Cerebellar nuclear complex (tissue), 1 donor: ENCODE measurements around the gene PTPRM.

Experiments used
- DNase-seq, 2 experiments: peaks; one replicate each; lab custom pipeline; 2025; lab: John Stamatoyannopoulos, UW

Gene PTPRM

DNA sequence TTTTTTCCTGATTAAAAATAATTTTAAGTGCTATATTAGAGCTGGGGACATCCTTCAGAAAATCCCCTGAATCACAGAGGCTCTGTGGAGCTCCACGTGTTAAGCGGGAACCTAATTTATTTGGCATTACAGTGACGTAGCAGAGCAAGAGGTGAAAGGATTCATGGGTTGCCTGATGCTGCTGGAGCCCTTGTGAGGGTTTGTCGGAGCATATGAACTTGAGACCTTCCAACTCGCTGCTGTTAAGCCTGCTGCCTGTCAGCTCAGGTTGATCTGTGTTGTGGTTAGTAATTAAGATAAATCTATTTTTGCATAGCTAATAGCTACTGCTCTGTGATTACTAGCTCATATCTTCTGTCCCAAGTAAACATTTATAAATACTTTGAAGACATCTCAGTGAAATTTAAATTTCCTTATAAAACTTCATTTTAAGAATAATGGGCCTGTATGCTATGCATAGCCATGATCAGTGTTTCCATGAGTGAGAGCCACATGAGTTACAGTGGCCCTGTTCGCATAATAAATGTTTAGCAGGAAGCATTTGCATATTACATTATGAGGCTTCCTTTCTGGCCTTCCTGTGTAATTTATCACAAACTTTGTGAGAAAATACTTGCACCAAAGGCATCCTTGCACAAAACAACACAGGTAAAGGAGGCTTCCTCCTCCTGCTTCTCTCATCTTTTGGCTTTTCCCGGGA, 438.9 kb downstream of the PTPRM start:
- no peak for DNase-seq

DNA sequence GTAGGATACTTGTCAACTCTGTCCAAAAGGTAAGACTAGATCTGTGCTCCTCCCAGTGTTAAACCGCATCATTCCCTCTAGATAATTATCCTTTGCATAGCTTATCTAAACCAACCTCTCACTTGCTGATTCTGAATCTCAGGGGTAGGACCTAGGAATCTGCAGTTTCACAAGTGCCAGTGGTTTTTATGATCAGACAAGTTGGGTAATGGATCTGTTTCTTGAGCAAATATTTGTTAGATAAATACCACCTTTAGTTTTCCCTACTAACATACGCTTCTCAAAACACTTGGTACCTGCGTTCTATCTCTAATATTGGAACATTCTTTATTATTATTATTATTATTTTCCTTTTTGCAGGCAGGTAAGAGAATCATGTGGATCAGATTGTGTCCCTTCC, 439.9 kb downstream of the PTPRM start:
- no peak for DNase-seq

DNA sequence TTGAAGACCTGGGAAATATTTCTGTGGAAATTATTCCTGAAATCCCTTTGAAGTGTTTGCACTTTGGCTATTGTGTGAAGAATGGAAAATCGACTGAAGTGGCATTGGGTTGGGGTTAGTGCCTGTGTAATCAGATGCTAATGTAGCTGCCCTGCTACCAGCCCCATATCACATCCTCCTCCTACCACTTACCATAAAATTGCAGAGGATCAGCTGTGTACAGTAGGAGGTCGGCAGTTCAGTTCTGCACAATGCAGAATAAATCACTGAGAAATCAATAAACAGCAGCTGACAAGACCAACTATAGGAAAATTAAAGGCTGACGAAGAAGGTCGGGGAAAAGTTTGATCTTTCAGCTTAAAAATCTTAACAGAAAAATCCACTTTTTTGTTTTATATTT, 440.9 kb downstream of the PTPRM start:
- no peak for DNase-seq

DNA sequence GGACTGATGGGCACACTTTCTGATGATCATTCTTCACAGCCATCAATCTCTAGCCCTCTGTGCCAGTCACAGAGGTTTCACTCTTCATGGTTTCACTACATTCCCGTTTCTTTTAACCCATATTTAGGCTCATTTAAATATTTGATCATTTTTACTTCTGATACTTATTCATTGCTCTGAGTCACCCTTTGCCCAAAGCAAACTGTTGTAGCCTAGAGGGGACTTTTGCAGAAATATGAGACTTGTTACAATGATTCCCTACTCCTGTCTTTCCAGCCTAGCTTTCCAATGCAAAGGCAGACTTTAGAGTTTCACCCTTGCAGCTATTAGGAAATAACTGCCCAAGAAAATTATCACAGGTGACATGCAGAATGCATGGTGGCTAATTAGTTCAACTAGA, 444.2 kb downstream of the PTPRM start:
- no peak for DNase-seq

- DNase-seq, result no peak
Observed at GRCh38 chr18:8011906-8012305, 444.8 kb downstream of the PTPRM start.

- DNase-seq, result no peak
Observed at GRCh38 chr18:8018701-8019331, 451.7 kb downstream of the PTPRM start.

DNA sequence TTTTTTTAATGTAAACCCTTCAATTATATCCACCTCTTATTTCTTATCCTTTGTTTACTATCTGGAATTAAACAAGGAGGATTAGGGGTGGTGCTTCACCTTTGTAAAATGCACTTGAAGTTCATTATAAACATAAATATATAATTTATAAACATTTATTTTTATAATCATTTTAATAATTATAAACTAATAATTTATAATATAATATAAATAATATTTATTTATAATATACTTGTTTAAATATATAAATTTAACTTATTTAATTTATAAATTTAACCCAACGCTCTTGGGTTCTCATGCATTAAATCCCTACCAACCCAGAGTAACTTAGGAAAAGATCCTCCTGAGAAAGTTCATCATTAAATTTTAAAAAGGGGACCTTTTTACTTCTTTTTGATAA, 452.5 kb downstream of the PTPRM start:
- no peak for DNase-seq

DNA sequence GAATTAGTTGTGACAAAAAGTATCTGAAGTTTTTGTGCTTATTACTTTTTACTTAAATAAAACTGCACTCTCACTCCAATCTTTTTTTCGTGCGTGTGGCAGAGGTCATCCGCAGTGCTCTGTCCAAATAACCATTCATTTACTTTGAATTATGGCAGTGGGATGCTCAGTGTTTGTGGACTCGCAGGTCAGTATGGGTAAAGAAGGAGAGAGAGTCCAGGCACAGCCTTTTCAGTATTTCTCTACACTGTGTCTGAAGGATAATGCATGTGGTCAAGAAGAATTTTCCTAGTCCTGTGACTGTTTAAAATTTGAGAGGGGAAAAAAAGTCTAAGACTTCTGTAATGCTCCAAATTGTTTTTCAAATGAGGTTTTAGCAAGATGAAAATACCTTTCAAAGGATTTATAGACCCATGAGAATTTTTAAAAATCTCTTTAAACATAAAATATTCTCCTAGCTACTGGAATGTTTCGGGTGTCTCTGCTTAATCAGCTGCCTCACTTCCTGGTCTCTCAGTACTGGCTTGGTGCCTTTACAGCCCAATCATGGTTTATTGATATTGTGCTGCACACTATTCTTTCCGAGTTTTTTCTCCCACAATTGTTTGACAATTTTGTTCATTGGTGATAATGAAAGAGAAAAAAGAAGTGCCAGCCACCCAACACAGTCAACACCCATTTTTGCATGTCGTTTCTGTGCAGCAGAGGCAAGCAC, 453.2 kb downstream of the PTPRM start:
- DNase-seq, result no peak

DNA sequence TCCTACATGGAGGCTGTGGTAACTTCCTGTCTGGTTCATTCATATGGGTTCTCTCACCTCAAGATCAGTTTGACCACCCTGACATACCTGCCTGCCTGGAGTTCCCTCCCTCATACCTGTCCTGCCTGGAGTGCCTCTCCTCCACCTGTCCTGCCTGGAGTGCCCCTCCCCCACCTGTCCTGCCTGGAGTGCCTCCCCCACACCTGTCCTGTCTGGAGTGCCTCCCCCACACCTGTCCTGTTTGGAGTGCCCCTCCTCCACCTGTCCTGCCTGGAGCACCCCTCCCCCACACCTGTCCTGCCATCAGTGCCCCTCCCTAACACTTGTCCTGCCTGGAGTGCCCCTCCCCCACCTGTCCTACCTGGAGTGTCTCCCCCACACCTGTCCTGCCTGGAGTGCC, 461.9 kb downstream of the PTPRM start:
- no peak for DNase-seq

DNA sequence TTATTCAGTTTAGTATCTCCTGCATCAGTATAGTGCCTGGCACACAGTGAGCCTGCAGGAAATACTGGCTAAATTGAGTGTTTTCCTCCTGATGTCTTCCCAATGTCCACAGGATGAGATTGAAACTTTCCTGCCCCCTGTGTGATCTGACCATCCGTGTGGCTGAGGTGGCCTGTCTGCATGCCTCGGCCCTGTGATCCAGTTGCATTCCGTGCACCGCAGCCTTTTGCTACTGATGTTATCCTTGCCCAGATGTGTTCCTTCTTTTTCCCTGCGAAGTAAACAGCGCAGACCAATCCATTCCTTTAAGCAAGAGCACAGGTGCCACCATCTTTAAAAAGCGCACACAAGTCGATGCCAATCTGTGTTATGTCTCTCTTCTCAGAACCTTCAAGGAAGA, 462.6 kb downstream of the PTPRM start:
- DNase-seq, result no peak

DNA sequence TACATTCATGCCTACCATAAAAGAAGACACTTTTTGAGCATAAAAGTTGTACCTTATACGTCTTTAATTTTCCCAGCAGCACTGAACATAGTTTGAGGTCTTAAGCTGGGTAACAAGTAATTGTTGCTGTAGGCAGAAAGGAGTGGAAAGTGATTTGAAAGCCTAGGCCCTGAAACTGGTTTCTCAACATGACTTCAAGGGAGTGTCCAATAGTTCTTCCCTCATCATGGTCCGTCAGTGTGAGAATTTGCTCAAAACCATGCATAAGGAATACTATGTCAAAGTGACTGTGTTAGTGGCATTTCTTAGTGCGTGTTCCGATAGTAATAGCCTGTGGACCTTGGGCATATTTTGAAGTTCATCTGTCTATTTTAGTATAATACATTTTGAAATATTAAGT, 463.1 kb downstream of the PTPRM start:
- DNase-seq, result no peak

DNA sequence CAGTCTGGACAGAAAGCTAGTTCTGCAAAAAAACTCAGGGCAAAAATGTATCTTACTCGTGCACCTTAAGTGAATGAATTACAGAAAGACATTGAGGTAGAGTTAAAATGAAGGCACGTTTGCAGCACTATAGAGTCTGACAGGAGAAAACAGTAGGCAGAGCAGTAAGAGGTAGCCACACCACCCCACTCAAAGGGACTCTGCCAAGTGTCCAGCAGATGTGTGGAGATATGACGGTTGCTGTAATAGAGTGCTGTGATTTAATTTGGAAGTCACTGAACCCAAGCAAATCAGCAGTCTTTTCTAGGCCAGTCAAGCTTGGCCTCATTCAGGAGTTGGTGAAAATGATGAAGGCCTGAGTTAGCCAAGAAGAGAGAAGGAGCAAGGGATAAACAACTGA, 464.4 kb downstream of the PTPRM start:
- DNase-seq, result no peak

- no peak for DNase-seq
Observed at GRCh38 chr18:8034674-8035073, 467.6 kb downstream of the PTPRM start.

GRCh38 chr18:8036551-8036950, 469.4 kb downstream of the PTPRM start:
- DNase-seq, result no peak

DNA sequence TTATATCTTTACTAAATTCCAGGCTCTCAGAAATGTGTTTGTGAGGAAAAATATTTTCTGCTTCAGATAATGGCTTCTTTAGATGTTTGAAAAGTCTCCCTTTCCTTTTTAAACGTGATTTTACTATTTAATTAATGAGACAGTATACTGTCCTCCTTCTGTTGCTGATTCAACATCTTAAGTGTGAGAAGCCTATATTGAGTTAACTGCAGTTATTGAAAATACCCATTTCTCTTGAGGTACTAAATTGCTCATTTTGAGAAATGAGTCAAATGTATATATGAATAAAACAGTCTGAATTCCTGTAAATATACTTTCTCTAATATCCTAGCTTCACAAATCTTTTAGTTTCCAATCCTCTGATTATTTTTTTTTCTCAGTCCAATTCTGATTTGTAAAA, 470.2 kb downstream of the PTPRM start:
- no peak for DNase-seq

- no peak for DNase-seq
Observed at GRCh38 chr18:8040021-8040420, 472.9 kb downstream of the PTPRM start.

DNA sequence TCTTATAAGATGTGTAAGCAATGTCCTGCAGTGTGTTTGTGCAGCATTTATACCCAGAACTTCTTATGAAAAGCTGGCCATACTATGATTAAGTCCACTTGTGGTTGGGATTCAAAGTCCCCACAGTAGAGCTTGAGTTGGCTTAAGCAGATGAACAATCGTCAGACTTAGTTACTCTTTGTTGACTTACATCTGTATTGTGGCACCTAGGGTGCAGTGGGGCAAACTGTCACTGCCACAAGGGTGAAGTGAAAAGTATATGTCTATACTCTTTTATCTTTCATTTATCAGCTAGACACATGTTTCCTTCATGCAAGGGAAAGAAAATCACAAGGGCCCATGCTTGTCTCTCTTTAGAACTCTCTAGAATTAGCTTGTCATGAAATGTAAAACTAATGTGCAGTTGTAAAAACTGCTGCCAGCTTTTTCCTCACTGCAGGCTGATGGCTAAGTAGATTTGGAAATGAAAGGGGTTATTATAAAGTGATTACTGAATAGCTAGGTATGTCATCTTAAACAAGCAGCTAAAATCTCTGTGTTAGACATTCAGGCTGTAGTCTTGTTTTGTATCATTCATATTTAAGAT, 474.5 kb downstream of the PTPRM start:
- no peak for DNase-seq

GRCh38 chr18:8044004-8044403, 476.9 kb downstream of the PTPRM start:
- no peak for DNase-seq

DNA sequence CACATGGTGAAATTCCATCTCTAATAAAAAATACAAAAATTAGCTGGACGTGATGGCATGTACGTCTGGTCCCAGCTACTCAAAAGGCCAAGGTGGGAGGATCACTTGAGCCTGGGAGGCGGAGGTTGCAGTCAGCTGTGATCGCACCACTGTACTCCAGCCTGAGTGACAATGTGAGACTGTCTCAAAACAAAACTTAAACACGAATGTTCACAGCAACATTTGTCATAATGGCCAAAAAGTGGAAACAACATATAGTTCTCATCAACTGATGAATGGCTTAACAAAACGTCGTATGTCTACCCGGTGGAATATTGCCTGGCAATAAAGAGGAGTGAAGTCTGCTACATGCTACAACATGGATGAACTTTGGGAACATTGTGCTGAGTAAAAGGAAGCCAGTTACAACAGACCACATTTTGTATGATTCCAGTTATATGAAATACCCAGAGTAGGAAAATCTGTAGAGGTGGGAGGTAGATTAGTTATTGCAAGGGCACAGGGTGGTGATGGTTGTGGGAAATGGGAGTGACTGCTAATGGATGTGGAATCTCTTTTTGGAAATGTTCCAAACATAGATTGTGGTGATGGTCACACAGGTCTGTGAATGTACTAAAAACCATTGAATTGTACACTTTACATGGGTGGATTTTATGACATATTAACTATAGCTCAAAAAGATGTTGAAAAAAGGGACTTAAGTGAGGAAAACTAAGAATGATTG, 478.2 kb downstream of the PTPRM start:
- no peak for DNase-seq

DNA sequence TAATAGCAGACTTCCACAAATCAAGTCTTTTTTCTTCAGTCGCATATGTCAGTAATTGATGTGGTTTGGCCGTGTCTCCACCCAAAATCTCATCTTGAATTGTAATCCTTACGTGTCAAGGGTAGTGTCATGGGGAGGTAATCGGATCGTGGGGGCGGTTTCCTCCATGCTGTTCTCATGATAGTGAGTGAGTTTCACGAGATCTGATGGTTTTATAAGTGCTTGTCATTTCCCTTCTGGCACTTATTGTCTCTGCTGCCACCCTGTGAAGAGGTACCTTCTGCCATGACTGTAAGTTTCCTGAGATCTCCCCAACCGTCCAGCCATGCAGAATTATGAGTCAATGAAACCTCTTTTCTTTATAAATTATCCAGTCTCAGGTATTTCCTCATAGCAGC, 478.8 kb downstream of the PTPRM start:
- DNase-seq, result no peak

DNA sequence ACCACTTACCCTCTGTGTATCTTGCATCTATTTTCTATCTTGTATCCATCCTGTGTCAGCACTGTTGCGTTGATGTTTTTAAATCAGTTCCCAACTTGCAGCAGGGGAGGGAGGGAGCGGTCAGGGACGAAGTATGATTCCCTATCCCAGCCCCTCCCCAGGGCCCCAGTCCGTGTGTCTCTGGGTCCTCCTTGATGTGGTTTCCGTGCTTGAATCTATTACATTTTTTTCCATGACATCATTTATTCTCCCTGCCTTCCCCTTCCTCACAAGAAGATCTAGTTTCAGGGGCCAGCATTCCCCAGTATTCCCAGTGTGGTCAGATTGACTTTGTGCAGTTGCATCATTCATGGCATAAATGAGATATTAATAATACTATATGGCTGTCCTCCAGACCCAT, 479.3 kb downstream of the PTPRM start:
- DNase-seq, result no peak

DNA sequence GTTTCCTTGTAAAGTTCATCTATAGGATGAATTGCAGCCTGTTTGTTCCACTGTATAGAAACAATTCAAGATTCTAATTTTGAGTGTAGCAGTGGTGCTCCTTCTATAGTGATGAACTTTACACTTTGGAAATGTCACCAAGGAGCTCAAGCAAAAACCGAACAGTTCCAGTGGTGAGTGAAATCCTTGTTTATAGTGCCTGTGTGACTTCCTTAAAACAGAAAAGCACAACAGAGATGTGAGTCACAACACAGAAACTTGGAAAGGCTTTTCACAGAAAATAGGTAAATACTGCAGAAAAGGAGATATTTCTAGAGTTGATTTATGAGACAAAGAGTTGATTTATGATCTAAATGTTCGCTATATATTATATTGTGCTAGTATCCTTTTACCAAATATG, 482.0 kb downstream of the PTPRM start:
- no peak for DNase-seq
